GM19043 (cell line): ENCODE measurements around the gene BUB1.
"Not testable (repeated sequence)": the region's sequence is repeated elsewhere in the genome, so short reads cannot be mapped to it uniquely, and the experiment has no call there.

ENCODE experiments used
- ATAC-seq: cut with Tn5 transposase; IDR thresholded peaks from one replicate; pipeline ENCODE4 v1.9.1; 2021; ENCODE audit warnings: low read depth; ENCODE audit not compliant: unreplicated experiment

Gene BUB1

GRCh38 chr2:110660558-110660957 is 17.3 kb downstream of the BUB1 start:
- ATAC-seq = no peak

GRCh38 chr2:110659248-110659647 is 18.6 kb downstream of the BUB1 start:
- no peak for ATAC-seq

- ATAC-seq = no peak
Observed at GRCh38 chr2:110657724-110658305, 20.0 kb downstream of the BUB1 start.

- ATAC-seq = no peak
Observed at GRCh38 chr2:110655701-110656100, 22.2 kb downstream of the BUB1 start.

GRCh38 chr2:110653861-110654260 is 24.0 kb downstream of the BUB1 start:
- ATAC-seq = no peak

- ATAC-seq = no peak
Observed at GRCh38 chr2:110650346-110650745, 27.5 kb downstream of the BUB1 start.

- ATAC-seq = no peak
Observed at GRCh38 chr2:110647777-110648176, 30.1 kb downstream of the BUB1 start.

GRCh38 chr2:110645616-110646015 is 32.2 kb downstream of the BUB1 start:
- ATAC-seq = no peak

GRCh38 chr2:110644357-110644756 is 33.5 kb downstream of the BUB1 start:
- ATAC-seq = no peak

- ATAC-seq = no peak
Observed at GRCh38 chr2:110642360-110642759, 35.5 kb downstream of the BUB1 start.

GRCh38 chr2:110639972-110640371 is 37.9 kb downstream of the BUB1 start:
- no peak for ATAC-seq

GRCh38 chr2:110638952-110639695 is 38.7 kb downstream of the BUB1 start:
- ATAC-seq = no peak

GRCh38 chr2:110638004-110638403 is 39.9 kb downstream of the BUB1 start:
- no peak for ATAC-seq

GRCh38 chr2:110637093-110637492 is 40.8 kb downstream of the BUB1 start:
- no peak for ATAC-seq

GRCh38 chr2:110635949-110636628 is 41.8 kb downstream of the BUB1 start:
- ATAC-seq = not testable (repeated sequence)

- not testable (repeated sequence) for ATAC-seq
Observed at GRCh38 chr2:110627348-110627747, 50.5 kb downstream of the BUB1 start.

- not testable (repeated sequence) for ATAC-seq
Observed at GRCh38 chr2:110619326-110619939, 58.4 kb downstream of the BUB1 start.

GRCh38 chr2:110613927-110614326 is 63.9 kb downstream of the BUB1 start:
- ATAC-seq = not testable (repeated sequence)

GRCh38 chr2:110610613-110611250 is 67.1 kb downstream of the BUB1 start:
- ATAC-seq = not testable (repeated sequence)

GRCh38 chr2:110609843-110610612 is 67.8 kb downstream of the BUB1 start:
- not testable (repeated sequence) for ATAC-seq
